GM21528 (cell line): ENCODE results near the gene REXO1.

ENCODE experiments used
- ATAC-seq: cut with Tn5 transposase; IDR thresholded peaks from one replicate; pipeline ENCODE4 v1.9.1; 2021; ENCODE audit warnings: mild to moderate bottlenecking, moderate library complexity; ENCODE audit not compliant: unreplicated experiment, low FRiP score

The REXO1 gene

DNA sequence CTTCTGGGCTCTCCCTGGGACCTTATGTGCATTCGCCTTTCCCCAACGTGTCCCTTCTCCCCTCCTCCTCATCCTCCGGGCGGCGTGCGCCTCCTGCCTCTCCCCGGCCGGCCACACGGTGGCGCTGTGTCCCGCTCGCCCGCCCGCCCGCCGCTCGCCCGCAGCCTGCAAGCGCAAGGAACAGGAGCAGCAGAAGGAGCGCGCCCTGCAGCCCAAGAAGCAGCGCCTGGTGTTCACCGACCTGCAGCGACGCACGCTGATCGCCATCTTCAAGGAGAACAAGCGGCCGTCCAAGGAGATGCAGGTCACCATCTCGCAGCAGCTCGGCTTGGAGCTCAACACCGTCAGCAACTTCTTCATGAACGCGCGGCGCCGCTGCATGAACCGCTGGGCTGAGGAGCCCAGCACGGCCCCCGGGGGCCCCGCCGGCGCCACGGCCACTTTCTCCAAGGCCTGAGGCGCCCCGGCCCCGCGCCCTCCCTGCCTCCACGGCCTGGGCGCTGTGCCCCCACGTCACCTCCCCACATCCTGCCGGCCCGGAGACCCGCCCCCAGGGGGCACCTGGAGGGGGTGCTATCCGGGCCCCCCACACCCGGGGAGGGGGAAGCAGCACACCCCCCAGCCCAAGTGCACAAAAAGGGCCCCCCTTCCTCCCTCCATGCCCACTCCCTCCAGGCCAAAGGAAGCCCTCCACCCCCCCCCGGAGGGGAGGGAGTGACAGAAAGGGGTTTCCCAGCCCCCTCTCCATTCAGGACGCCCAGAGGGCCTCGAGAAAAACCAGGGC is 73.1 kb downstream of the REXO1 start:
- no peak for ATAC-seq

- no peak for ATAC-seq
These were observed 75.1 kb downstream of the REXO1 start for GRCh38 chr19:1773184-1773583.

GRCh38 chr19:1770866-1771576 is 77.3 kb downstream of the REXO1 start:
- no peak for ATAC-seq

DNA sequence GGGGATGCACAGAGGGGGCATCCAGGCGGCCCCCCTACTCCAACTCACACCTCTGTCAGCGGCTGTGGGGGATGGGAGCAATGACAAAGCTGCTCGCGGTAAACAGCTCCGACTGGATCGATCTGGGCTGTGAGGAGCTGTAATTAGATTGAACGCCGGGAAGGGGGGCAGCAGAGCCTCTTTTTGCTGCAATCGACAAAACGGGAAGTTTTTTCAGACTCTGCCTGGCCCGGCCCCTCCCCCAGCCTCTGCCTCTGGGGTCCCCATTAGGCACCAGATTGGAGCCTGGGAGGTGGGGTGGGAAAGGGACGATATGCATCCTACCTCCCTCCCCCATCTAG is 78.7 kb downstream of the REXO1 start:
- ATAC-seq = no peak

DNA sequence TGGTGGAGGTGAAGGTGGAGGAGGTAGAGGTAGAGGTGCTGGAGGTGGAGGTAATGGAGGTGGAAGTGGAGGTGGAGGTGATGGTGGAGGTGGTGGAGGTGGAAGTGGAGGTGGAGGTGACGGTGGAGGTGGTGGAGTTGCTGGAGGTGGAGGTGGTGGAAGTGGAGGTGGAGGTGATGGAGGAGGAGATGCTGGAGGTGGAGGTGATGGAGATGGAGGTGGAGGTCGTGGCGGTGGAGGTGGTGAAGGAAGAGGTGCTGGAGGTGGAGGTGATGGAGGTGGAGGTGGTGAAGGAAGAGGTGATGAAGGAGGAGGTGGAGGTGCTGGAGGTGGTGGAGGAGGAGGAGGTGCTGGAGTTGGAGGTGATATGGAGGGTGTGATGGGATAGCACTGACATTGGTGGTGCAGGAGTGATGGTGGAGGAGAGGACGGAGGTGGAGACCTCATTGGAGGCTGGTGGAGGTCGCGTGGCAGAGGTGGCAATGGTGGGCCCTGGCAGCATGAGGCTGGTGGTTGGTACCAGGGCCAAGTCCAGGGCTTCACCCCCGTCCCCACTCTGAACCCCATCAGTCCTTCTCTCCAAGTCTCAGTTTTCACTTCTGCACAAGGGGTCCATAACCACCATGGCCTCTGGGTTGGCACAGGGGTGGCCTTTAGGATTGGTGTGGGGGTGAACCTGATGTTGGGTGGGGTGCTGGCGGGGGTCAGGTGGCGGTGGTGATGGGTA is 79.2 kb downstream of the REXO1 start:
- no peak for ATAC-seq

DNA sequence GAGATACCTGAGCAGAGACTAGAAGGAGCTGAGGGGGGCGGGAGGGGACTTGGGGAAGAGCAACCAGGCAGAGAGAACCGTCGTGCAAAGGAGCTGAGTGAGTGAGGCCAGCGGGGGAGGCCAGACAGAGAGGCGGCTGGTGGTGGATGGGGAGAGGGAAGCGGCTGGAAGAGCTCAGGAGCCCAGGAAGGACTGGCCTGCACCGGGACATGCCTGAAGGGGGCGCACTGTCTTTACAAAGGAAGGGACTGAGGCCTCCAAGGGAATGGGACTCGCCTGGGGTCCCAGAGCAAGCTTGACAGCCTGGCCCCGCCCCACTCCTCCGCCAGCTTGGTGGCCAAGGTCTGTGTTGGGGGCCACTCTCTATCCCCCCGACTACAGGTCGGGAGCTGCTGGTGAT is 80.0 kb downstream of the REXO1 start:
- ATAC-seq = no peak

GRCh38 chr19:1767464-1767933 is 80.8 kb downstream of the REXO1 start:
- no peak for ATAC-seq

GRCh38 chr19:1766800-1767352 is 81.4 kb downstream of the REXO1 start:
- ATAC-seq = no peak

GRCh38 chr19:1765904-1766799 is 82.1 kb downstream of the REXO1 start:
- ATAC-seq = no peak
